Measurements from ENCODE around the gene RPUSD2.

- TF ChIP-seq YY1 (IDR thresholded peaks at IDR 0.05; ENCODE audit: low read depth) (no peak), CTCF (IDR thresholded peaks at IDR 0.05) (peak; percentile 30), JUND (IDR thresholded peaks at IDR 0.05) (no peak), REST (IDR thresholded peaks at IDR 0.05; ENCODE audit: low read depth, low read length) (no peak), POLR2AphosphoS5 (IDR thresholded peaks at IDR 0.05; ENCODE audit: low read depth, low read length) (no peak), IRF3 (IDR thresholded peaks at IDR 0.05; ENCODE audit: low read depth, low read length) (no peak), EZH2phosphoT487 (IDR thresholded peaks at IDR 0.05; ENCODE audit: borderline replicate concordance, low read depth) (no peak), RCOR1 (IDR thresholded peaks at IDR 0.05; ENCODE audit: low read length) (no peak), MAX (IDR thresholded peaks at IDR 0.05; ENCODE audit: low read depth) (no peak), FOXJ3 (CRISPR knock-in tag; IDR thresholded peaks at IDR 0.05) (no peak)
These were observed 2.0 kb upstream of the RPUSD2 start for GRCh38 chr15:40567111-40567510.

Data from SK-N-SH (cell line).